H9 (cell line): ENCODE measurements around the gene KCTD19. TPM values are rescaled to one million over a fixed set of nuclear protein-coding genes. Genes with fewer than 3 reads are reported as not detected.

ENCODE experiments used
- DNase-seq: peaks from one replicate; pipeline ENCODE4 v3.0.0-alpha.2; 2017
- H2AFZ ChIP-seq: one replicate; pipeline ENCODE4 v1.6.1; 2013; ENCODE audit warnings: mild to moderate bottlenecking, low read length, control low read depth, moderate library complexity
- H2AK5ac ChIP-seq: 2 replicates; pipeline ENCODE4 v1.6.1; 2013; ENCODE audit warnings: low read length, control low read depth, mixed read lengths; ENCODE audit not compliant: insufficient read length
- H2BK120ac ChIP-seq: one replicate; pipeline ENCODE4 v1.6.1; 2013; ENCODE audit warnings: low read depth, mild to moderate bottlenecking, low read length, control low read depth, inconsistent platforms; ENCODE audit not compliant: poor library complexity, severe bottlenecking
- H2BK12ac ChIP-seq: 2 replicates; pipeline ENCODE4 v1.6.1; 2013; ENCODE audit warnings: low read length, control low read depth, mixed read lengths, low read depth; ENCODE audit not compliant: insufficient read length
- H2BK15ac ChIP-seq: 2 replicates; pipeline ENCODE4 v1.6.1; 2013; ENCODE audit warnings: low read depth, low read length, control low read depth
- H2BK20ac ChIP-seq: one replicate; pipeline ENCODE4 v1.6.1; 2013; ENCODE audit warnings: low read depth, mild to moderate bottlenecking, low read length, control low read depth, inconsistent platforms; ENCODE audit not compliant: poor library complexity, severe bottlenecking
- H2BK5ac ChIP-seq: 2 replicates; pipeline ENCODE4 v1.6.1; 2013; ENCODE audit warnings: low read length, control low read depth, mixed read lengths; ENCODE audit not compliant: insufficient read length
- H3K14ac ChIP-seq: 2 replicates; pipeline ENCODE4 v1.6.1; 2013; ENCODE audit warnings: low read length, control low read depth; ENCODE audit not compliant: insufficient read depth
- H3K18ac ChIP-seq: 2 replicates; pipeline ENCODE4 v1.6.1; 2013; ENCODE audit warnings: low read depth, mild to moderate bottlenecking, mixed read lengths, low read length, control low read depth; ENCODE audit not compliant: insufficient read length
- H3K23ac ChIP-seq: 2 replicates; pipeline ENCODE4 v1.6.1; 2013; ENCODE audit warnings: low read length, control low read depth, mixed read lengths, low read depth; ENCODE audit not compliant: insufficient read length
- H3K23me2 ChIP-seq: 2 replicates; pipeline ENCODE4 v1.6.1; 2013; ENCODE audit warnings: low read depth, mild to moderate bottlenecking, mixed read lengths, low read length, control low read depth; ENCODE audit not compliant: insufficient read length, poor library complexity, severe bottlenecking
- H3K27ac ChIP-seq: 2 replicates; pipeline ENCODE4 v1.5.1; 2013; ENCODE audit warnings: low read length, control low read depth, mixed read lengths, low read depth; ENCODE audit not compliant: insufficient read length
- H3K27me3 ChIP-seq: 2 replicates; pipeline ENCODE4 v1.6.1; 2013; ENCODE audit warnings: low read length, control low read depth, inconsistent platforms; ENCODE audit not compliant: insufficient read depth
- H3K4ac ChIP-seq: 2 replicates; pipeline ENCODE4 v1.6.1; 2013; ENCODE audit warnings: low read depth, mild to moderate bottlenecking, control low read depth, inconsistent platforms, low read length, moderate library complexity
- H3K4me1 ChIP-seq: 2 replicates; pipeline ENCODE4 v1.6.1; 2013; ENCODE audit warnings: low read length, control low read depth, inconsistent platforms; ENCODE audit not compliant: insufficient read depth
- H3K4me2 ChIP-seq: 2 replicates; pipeline ENCODE4 v1.6.1; 2013; ENCODE audit warnings: low read length, control low read depth, mixed read lengths; ENCODE audit not compliant: insufficient read length, insufficient read depth
- H3K56ac ChIP-seq: 2 replicates; pipeline ENCODE4 v1.6.1; 2013; ENCODE audit warnings: low read depth, mild to moderate bottlenecking, mixed read lengths, low read length, control low read depth; ENCODE audit not compliant: insufficient read length
- H3K79me1 ChIP-seq: 2 replicates; pipeline ENCODE4 v1.6.1; 2013; ENCODE audit warnings: low read depth, mild to moderate bottlenecking, moderate library complexity, low read length, control low read depth, inconsistent platforms; ENCODE audit not compliant: insufficient read depth, poor library complexity, severe bottlenecking
- H3K79me2 ChIP-seq: 2 replicates; pipeline ENCODE4 v1.6.1; 2013; ENCODE audit warnings: low read length, control low read depth, inconsistent platforms; ENCODE audit not compliant: insufficient read depth
- H3K9ac ChIP-seq: 2 replicates; pipeline ENCODE4 v1.6.1; 2013; ENCODE audit warnings: low read length, control low read depth, mixed read lengths; ENCODE audit not compliant: insufficient read length; ENCODE audit errors: extremely low read depth
- H3K9me3 ChIP-seq: one replicate; pipeline ENCODE4 v1.6.1; 2013; ENCODE audit warnings: low read depth, low read length, inconsistent platforms; ENCODE audit not compliant: control insufficient read depth
- H3T11ph ChIP-seq: one replicate; pipeline ENCODE4 v1.6.1; 2013; ENCODE audit warnings: mild to moderate bottlenecking, low read length, control low read depth, inconsistent platforms
- H4K20me1 ChIP-seq: one replicate; pipeline ENCODE4 v1.6.1; 2013; ENCODE audit not compliant: control insufficient read depth, insufficient read length, insufficient read depth
- H4K5ac ChIP-seq: 2 replicates; pipeline ENCODE4 v1.6.1; 2013; ENCODE audit warnings: low read depth, mild to moderate bottlenecking, mixed read lengths, low read length, control low read depth; ENCODE audit not compliant: insufficient read length
- H4K8ac ChIP-seq: replicated peaks from 2 replicates; pipeline ENCODE4 v1.6.1; 2013; ENCODE audit warnings: low read length, control low read depth, mixed read lengths, low read depth; ENCODE audit not compliant: insufficient read length
- H4K91ac ChIP-seq: 2 replicates; pipeline ENCODE4 v1.6.1; 2013; ENCODE audit warnings: low read depth, mild to moderate bottlenecking, moderate library complexity, mixed read lengths, low read length, control low read depth; ENCODE audit not compliant: insufficient read length
- H3K27ac Mint-ChIP-seq, 3 experiments: 2 replicates in 2 of 3; 3 replicates in 1 of 3; pipeline ENCODE4 v1.8.0; 2020 to 2021; ENCODE audit warnings: mixed read lengths in 3 of 3, mild to moderate bottlenecking in 1 of 3, moderate library complexity in 1 of 3
- H3K27me3 Mint-ChIP-seq: 2 replicates; pipeline ENCODE4 v1.8.0; 2021; ENCODE audit warnings: low read depth, mild to moderate bottlenecking, moderate library complexity, mixed read lengths
- H3K36me3 Mint-ChIP-seq, 3 experiments: 2 replicates in 2 of 3; 3 replicates in 1 of 3; pipeline ENCODE4 v1.8.0; 2020 to 2021; ENCODE audit warnings: low read depth in 3 of 3, mixed read lengths in 3 of 3; ENCODE audit not compliant: insufficient read depth in 1 of 3
- H3K4me1 Mint-ChIP-seq, 2 experiments: 2 replicates each; pipeline ENCODE4 v1.8.0; 2020; ENCODE audit warnings: mixed read lengths in 2 of 2
- H3K4me3 Mint-ChIP-seq, 2 experiments: 2 replicates in 1 of 2; 3 replicates in 1 of 2; pipeline ENCODE4 v1.8.0; 2020 to 2021; ENCODE audit warnings: mild to moderate bottlenecking in 2 of 2, mixed read lengths in 2 of 2, moderate library complexity in 1 of 2
- H3K9me3 Mint-ChIP-seq, 2 experiments: 2 replicates in 1 of 2; 3 replicates in 1 of 2; pipeline ENCODE4 v1.8.0; 2020; ENCODE audit warnings: mild to moderate bottlenecking in 2 of 2, mixed read lengths in 2 of 2, moderate library complexity in 1 of 2
- CTCF ChIP-seq: fragments of 200-600 bp; sonication (generic); conservative IDR thresholded peaks from 3 replicates; pipeline ENCODE4 v1.8.0; 2021; ENCODE audit warnings: antibody characterized with exemption, mild to moderate bottlenecking
- WGBS: extraction: QIAGEN DNeasy Blood & Tissue Kit; methylation state at CpG from one replicate; pipeline ENCODE4 v1.1.7; 2013; ENCODE audit warnings: missing lambda C conversion rate, low lambda C conversion rate, mixed read lengths; ENCODE audit not compliant: insufficient read length; ENCODE audit errors: extremely low coverage; 5-methylcytosine and 5-hydroxymethylcytosine counted together
- total RNA-seq: library from RNA; stranded (reverse); gene quantifications from 2 replicates; pipeline ENCODE4 v1.2.1, GENCODE V29; 2021

KCTD19 gene
- total RNA-seq, 1 experiment from 2014 or later, result 0.13 TPM

GRCh38 chr16:67245674-67246080 lies 80.9 kb downstream of the KCTD19 start:
- Mint-ChIP-seq H3K27me3 (peaks cover 24% of the 10 kb centered on the region), H3K4me3 (peak overlapping the region; percentile 86 to 94), H3K9me3 (no peaks in the 10 kb centered on the region), H3K27ac (peak overlapping the region; percentile 16 to 85 (median 52); a peak in 3 of 7 replicates), H3K4me1 (peaks cover 42 to 50% of the 10 kb centered on the region in 2 experiments), H3K36me3 (no peaks in the 10 kb centered on the region; a peak in 2 of 7 replicates)
- DNase-seq, result no peak
- no peak overlapping the region for H3K56ac ChIP-seq
- WGBS, result no CpG with 5 or more reads among the region's 8 CpGs
- peaks cover 31% of the 10 kb centered on the region for H3K23me2 ChIP-seq
- H4K5ac ChIP-seq, result no peak overlapping the region
- no peak overlapping the region for H2BK120ac ChIP-seq
- H3K4me1 ChIP-seq, result peaks cover 13% of the 10 kb centered on the region; the same call in 1 of the 2 replicates
- no peak overlapping the region for H2BK12ac ChIP-seq
- no peak overlapping the region for H2AK5ac ChIP-seq
- peak overlapping the region; percentile 41 for H3K4me2 ChIP-seq
- no peak overlapping the region for H2AFZ ChIP-seq
- peak overlapping the region; percentile 12 for H3K9ac ChIP-seq
- H3K18ac ChIP-seq, result no peak overlapping the region
- H2BK5ac ChIP-seq, result no peak overlapping the region
- H2BK15ac ChIP-seq, result no peak overlapping the region
- no peak for TF ChIP-seq CTCF
- H3K79me1 ChIP-seq, result peaks cover under 1% of the 10 kb centered on the region
- no peak overlapping the region for H4K91ac ChIP-seq
- H3K79me2 ChIP-seq, result no peaks in the 10 kb centered on the region; the same call in 1 of the 2 replicates
- H4K20me1 ChIP-seq, result peaks cover 3% of the 10 kb centered on the region
- H4K8ac ChIP-seq, result no peak overlapping the region
- H3K27ac ChIP-seq, result no peak overlapping the region
- no peak overlapping the region for H3T11ph ChIP-seq
- H2BK20ac ChIP-seq, result no peak overlapping the region
- no peak overlapping the region for H3K23ac ChIP-seq
- no peaks in the 10 kb centered on the region for H3K9me3 ChIP-seq
- H3K4ac ChIP-seq, result no peak overlapping the region
- peak overlapping the region; percentile 74 for H3K14ac ChIP-seq
- no peaks in the 10 kb centered on the region; the same call in 1 of the 2 replicates for H3K27me3 ChIP-seq
